ENCODE results near the gene CACNB4. TPM values are rescaled to one million over a fixed set of nuclear protein-coding genes. Genes with fewer than 3 reads are reported as not detected.

Gene CACNB4
- total and polyA plus RNA-seq, 10 of the 15 experiments (the other 5 are each of a cell fraction or from before 2014, with no cell fraction given): 2.0 to 21.6 (median 9.3) TPM

GRCh38 chr2:151928380-151928779, 170.5 kb downstream of the CACNB4 start (continued):
- no peak for TF ChIP-seq HSF1 (IDR thresholded peaks at IDR 0.05; ENCODE audit: low read depth, low read length)
- no peak for TF ChIP-seq TBL1XR1 (IDR thresholded peaks at IDR 0.05; ENCODE audit: low read depth, low read length)
- no peak for TF ChIP-seq ZNF687 (IDR thresholded peaks at IDR 0.05)
- TF ChIP-seq USF1 (IDR thresholded peaks at IDR 0.05; ENCODE audit: borderline replicate concordance, extremely low read length, insufficient read depth, low read depth, low read length): no peak
- no peak for TF ChIP-seq SRF (IDR thresholded peaks at IDR 0.05; ENCODE audit: low read depth in 2 of 2, low read length in 2 of 2)
- TF ChIP-seq PBX3 (IDR thresholded peaks at IDR 0.05; ENCODE audit: insufficient replicate concordance, low read depth, low read length): no peak
- TF ChIP-seq ZBTB40 (IDR thresholded peaks at IDR 0.05; ENCODE audit: borderline replicate concordance): no peak
- TF ChIP-seq ZNF592 (IDR thresholded peaks at IDR 0.05): no peak
- TF ChIP-seq SUZ12 (IDR thresholded peaks at IDR 0.05; ENCODE audit: unreplicated experiment): no peak
